ENCODE data around the gene IGFBP7.
"Not testable (repeated sequence)": the region's sequence is repeated elsewhere in the genome, so short reads cannot be mapped to it uniquely, and the experiment has no call there.

IGFBP7 gene

DNA sequence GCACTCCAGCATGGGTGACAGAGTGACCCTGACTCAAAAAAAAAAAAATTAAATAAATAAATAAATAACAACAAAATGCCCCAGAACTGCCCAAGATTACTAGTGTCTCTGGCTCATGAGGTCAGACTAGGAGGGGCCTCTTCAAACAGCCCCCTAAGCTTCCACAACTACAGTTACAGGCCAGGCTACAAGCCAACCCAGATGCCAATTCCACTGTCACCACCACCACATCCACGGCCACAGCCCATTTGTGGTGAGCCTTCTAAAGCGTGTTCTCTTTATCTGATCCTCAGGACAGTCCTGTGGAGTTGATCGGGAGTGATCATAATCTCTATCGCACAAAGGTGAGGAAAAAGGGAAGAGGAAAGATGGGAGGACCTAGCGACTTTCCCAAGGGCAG is 36.6 kb downstream of the IGFBP7 start:
- DNase-seq (ENCODE audit: low read depth), result no peak

- DNase-seq (ENCODE audit: low read depth), result no peak
These were observed 38.9 kb downstream of the IGFBP7 start for GRCh38 chr4:57071326-57071725.

DNA sequence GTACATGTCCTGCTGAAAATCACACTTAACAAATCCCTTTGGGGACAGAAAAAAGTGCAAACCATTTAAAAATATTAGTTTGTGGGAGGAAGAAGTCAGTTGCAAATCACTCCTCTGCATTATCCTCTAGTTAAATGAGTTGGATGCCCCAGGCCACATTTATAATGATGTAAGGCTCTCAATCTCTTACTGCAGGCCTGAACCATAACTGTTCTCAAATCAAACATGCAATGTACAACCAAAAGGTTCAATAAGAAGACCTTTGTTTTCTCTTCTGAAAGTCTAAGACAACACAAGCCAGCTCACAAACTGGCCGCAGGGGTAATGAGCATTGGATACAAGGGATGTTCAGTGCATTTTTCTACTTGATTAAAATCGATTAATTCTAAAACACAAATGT is 39.7 kb downstream of the IGFBP7 start:
- DNase-seq (ENCODE audit: low read depth), result no peak

- no peak for DNase-seq (ENCODE audit: low read depth)
These were observed 41.8 kb downstream of the IGFBP7 start for GRCh38 chr4:57068237-57068981.

- no peak for DNase-seq (ENCODE audit: low read depth)
These were observed 44.3 kb downstream of the IGFBP7 start for GRCh38 chr4:57065730-57066482.

- DNase-seq (ENCODE audit: low read depth), result no peak
These were observed 45.1 kb downstream of the IGFBP7 start for GRCh38 chr4:57064811-57065711.

DNA sequence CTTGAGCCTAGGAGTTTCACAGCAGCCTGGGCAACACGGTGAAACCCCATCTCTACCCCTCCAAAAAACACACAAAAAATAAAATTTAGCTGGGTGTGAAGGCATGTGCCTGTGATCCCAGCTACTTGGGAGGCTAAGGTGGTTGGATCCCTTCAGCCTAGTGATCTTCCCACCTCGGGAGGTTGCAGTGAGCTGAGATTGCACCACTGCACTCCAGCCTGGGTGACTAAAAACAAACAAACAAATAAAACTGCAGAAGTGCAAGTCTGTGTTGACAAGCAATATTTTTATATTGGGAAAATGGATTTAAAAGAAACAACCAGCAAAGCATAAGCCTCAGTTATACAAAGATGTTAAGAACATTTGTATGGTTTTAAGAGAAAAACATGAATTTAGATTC is 46.1 kb downstream of the IGFBP7 start:
- no peak for DNase-seq (ENCODE audit: low read depth)

DNA sequence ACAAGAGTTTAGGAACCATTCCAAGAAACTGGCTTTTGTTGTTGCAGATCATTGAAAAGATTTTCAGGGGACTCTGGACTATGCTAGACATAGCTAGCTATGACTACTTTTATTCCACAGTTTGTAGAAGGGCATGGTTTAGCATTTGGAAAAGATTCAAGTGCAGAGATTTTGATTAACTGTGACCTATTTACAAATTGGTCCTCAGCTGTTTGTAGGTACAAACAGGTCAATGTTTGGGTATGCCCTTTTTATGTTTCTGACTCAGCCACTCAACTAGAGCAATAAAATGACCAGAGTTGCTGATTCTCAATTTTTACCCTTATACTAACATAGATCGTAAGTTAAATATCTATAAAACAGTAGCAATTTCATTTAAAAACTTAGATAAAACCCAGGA is 46.7 kb downstream of the IGFBP7 start:
- no peak for DNase-seq (ENCODE audit: low read depth)

- no peak for DNase-seq (ENCODE audit: low read depth)
These were observed 48.8 kb downstream of the IGFBP7 start for GRCh38 chr4:57061395-57061794.

GRCh38 chr4:57060717-57061067 is 49.5 kb downstream of the IGFBP7 start:
- not testable (repeated sequence) for DNase-seq (ENCODE audit: low read depth)

DNA sequence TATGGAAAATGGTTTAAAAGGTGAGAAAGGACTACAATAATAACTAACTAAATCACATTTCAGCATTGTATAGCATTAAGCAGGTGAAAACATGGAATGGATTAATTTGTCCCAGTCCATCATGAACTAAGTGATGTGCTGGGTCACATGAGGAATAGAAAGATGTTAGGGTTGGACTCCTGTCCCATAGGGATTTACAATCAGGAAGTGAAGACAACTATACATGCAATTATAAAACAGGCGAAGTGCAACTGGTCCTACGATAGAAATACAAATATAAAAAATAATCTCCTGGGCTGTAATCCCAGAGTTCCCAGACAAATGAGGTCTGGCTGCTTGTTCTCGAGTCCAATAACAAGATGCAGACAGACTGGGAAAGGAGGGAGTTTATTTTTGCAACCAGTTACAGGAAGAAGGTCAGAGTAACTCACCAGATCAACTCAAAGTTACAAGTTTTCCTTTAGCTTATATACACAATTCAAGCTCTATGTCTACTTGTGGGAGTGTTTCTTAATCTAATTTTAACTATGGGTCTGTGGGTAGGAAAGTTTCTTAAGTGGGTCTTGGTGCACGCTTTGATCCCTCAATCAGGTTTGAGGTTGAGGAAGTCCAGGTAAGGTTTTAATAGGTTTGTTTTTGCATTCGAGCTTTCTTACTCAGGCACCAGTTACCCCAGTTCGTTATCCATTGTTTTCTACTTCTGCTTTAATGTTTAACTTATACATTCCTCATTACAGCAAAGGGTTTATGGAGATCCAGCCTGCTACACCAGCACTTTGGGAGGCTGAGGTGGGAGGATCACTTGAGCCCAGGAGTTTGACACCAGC is 50.1 kb downstream of the IGFBP7 start:
- DNase-seq (ENCODE audit: low read depth), result no peak

GRCh38 chr4:57055886-57056285 is 54.3 kb downstream of the IGFBP7 start:
- no peak for DNase-seq (ENCODE audit: low read depth)

DNA sequence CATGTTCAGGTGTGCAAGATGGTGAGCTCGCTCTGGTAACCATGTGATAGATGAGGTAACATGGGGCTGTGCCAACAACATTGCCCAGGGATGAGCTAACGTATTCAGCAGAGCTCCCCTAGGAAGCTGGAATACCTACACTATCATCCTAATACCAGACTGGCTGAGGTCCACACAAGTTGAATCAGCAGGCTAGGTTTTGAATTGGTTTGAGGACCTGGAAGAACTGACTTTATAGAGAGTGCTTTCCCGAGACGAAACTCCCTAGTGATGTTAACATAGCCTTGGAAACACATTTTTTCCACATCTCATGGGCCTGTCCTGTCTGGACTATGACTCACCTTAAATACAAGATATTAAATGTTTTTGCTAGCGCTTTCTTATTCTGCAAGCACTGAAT is 56.7 kb downstream of the IGFBP7 start:
- DNase-seq (ENCODE audit: low read depth), result no peak

GRCh38 chr4:57051524-57051923 is 58.7 kb downstream of the IGFBP7 start:
- no peak for DNase-seq (ENCODE audit: low read depth)

- DNase-seq (ENCODE audit: low read depth), result no peak
These were observed 59.1 kb downstream of the IGFBP7 start for GRCh38 chr4:57051095-57051494.

- no peak for DNase-seq (ENCODE audit: low read depth)
These were observed 61.4 kb downstream of the IGFBP7 start for GRCh38 chr4:57048590-57049304.

DNA sequence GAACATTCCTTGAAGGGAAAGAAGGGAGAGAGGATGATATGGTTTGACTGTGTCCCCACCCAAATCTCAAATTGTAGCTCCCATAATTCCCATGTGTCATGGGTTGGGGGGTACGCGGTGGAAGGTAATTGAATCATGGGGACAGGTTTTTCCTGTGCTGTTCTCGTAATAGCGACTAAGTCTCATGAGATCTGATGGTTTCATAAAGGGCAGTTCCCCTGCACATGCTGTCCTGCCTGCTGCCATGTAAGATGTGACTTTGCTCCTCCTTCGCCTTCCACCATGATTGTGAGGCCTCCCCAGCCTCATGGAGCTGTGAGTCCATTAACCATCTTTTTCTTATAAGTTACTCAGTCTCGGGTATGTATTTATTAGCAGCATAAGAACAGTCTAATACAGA is 63.1 kb downstream of the IGFBP7 start:
- not testable (repeated sequence) for DNase-seq (ENCODE audit: low read depth)

DNA sequence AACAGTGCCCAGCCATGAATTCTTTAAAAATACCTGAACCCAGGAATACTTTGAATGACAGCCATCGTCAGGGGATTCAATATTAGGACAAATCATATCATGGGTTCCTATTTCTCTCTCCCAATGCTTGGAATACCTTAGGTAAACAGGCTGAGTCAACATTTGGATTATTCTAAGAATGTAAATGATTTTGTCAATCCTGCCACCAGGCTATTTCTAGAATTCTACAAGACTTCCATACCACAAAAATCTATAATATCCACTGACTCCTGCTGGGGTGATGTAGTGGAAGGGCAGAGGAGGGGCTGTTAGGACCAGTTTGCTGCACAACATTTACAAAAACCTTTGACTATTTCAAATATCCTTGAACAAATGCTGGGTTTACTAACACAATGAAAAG is 65.2 kb downstream of the IGFBP7 start:
- DNase-seq (ENCODE audit: low read depth), result no peak

DNA sequence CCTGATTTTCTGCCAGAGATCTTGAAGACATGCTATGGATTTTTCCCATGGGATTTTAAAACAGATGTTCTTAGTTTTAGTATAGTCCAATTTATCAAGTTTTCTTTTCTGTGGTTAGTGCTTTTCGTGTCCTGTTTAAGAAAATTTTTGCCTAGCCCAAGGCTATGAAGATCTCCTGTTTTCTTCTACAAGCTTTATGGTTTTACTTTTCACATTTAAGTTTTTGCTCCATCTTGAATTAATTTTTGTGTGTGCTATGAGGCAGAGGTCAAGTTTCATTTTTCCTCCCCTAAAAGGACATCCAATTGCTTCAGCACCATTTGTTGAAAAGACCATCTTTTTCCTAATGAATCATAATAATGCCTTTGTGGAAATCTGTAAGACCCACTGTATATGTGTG is 65.9 kb downstream of the IGFBP7 start:
- peak; percentile 73 for DNase-seq (ENCODE audit: low read depth)

DNA sequence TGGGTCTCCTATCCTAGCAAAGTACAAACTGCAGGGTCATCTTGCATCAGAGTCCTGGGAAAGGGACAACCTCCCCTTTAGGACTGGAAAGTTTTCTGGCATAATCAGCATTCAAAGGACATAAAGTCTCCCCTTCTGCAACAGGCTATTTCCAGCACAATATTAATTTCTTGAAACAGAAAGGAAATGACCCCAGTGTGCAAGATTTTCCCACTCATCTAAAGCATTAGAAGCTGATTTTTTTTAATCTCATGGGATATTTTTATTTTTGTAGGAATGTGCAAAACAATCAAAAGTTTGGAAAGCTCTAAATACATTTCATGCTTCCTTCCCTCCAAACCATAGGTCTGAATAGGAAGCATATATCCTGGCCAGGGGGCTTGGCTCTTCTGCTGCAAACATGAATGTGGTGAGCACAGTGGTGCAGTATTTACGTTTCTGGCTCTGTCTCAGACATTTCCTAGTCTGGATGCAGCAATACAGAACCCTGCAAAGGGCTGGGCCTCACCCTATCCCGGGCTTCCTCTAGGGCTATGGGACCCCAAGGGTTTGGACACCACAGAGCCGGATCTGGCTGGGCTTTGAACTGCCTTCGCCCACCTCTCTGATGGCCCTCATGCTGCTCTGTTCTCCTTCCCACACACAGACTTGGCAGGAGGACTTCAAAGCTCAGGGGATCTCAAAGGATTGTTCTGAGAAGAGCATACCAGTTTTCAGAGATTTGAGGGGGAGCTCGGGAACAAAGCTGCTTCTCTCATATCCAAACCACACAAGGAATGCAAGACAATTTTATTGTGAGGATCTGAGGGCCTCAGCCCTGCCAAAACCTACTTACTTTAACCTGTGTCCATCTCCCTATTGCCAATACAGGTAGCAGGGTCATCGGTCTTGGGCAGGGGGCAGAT is 66.6 kb downstream of the IGFBP7 start:
- peak; percentile 55 for DNase-seq (ENCODE audit: low read depth)
